HCT116 (cell line): ENCODE measurements around the gene RFX1. TPM values are rescaled to one million over a fixed set of nuclear protein-coding genes. Genes with fewer than 3 reads are reported as not detected.

Experiments
- ATAC-seq: fragments of 200-7000 bp; cut with Tn5 transposase; 2 replicates; pipeline ENCODE4 v1.9.1; 2020; ENCODE audit warnings: mild to moderate bottlenecking, moderate library complexity
- BruUV-seq: library from RNA; stranded (reverse); fragments of 400-500 nt; replicated peaks from 2 replicates; lab custom pipeline; 2021; lab: Mats Ljungman, UMichigan
- CTCF ChIA-PET: fragments of 300-600 bp; sonication (Branson Sonifier 250); formaldehyde crosslinking; loops from one replicate; lab custom pipeline; 2021; ENCODE audit warnings: antibody characterized with exemption; lab: Charles Lee
- POLR2A ChIA-PET: fragments of 300-600, 350-600 bp; sonication (Branson Sonifier 250); formaldehyde crosslinking; loops from one replicate; lab custom pipeline; 2021; ENCODE audit warnings: antibody characterized with exemption; lab: Charles Lee
- RAD21 ChIA-PET, 2 experiments: fragments of 300-600 bp; sonication (Branson Sonifier 250); formaldehyde crosslinking; loops; one replicate each; lab custom pipeline; 2023; ENCODE audit warnings: low total read pairs in 2 of 2; ENCODE audit not compliant: uncharacterized antibody in 2 of 2, unreplicated experiment in 2 of 2, low non-redundant PET in 1 of 2; lab: Charles Lee
- DNase-seq: peaks from one replicate; pipeline ENCODE4 v3.0.0-alpha.2; 2010; ENCODE audit warnings: low read depth, low spot score
- H2AFZ ChIP-seq: fragments of 200-600 bp; shearing (Covaris generic), sonication (generic); 2 replicates; pipeline ENCODE4 v1.6.1; 2017; ENCODE audit warnings: low read depth, mixed run types, mixed read lengths, antibody characterized with exemption, low read length; ENCODE audit not compliant: poor library complexity, severe bottlenecking
- H3K27ac ChIP-seq: 2 replicates; pipeline ENCODE4 v1.5.1; 2012; ENCODE audit warnings: low read depth, low read length
- H3K27me3 ChIP-seq: fragments of 200-600 bp; sonication (generic); 2 replicates; pipeline ENCODE4 v1.6.1; 2016; ENCODE audit warnings: mixed run types, low read length, mixed read lengths; ENCODE audit not compliant: insufficient read depth
- H3K36me3 ChIP-seq, 2 experiments: fragments of 200-500 bp in 1 of 2; fragments of 200-600 bp in 1 of 2; sonication (Bioruptor generic) in 1 of 2; sonication (generic) in 1 of 2; 2 replicates each; pipeline versions ENCODE4 v1.5.1 to v1.6.1; 2014 to 2016; ENCODE audit warnings: low read length in 2 of 2, inconsistent platforms in 1 of 2, mixed read lengths in 1 of 2, mixed run types in 1 of 2; ENCODE audit not compliant: insufficient read depth in 2 of 2, control insufficient read depth in 1 of 2
- H3K4me1 ChIP-seq, 2 experiments: fragments of 200-600 bp in 1 of 2; sonication (generic) in 1 of 2; 2 replicates each; pipeline versions ENCODE4 v1.5.1 to v1.6.1; 2012 to 2017; ENCODE audit warnings: low read length in 2 of 2, inconsistent platforms in 1 of 2, mild to moderate bottlenecking in 1 of 2, mixed read lengths in 1 of 2, mixed run types in 1 of 2, moderate library complexity in 1 of 2; ENCODE audit not compliant: insufficient read depth in 2 of 2, control insufficient read depth in 1 of 2
- H3K4me2 ChIP-seq: fragments of 200-600 bp; sonication (generic); 2 replicates; pipeline ENCODE4 v1.6.1; 2017; ENCODE audit warnings: mixed run types, low read length, mixed read lengths
- H3K4me3 ChIP-seq, 2 experiments: fragments of 200-600 bp in 1 of 2; sonication (generic) in 1 of 2; replicated peaks in 1 of 2; 2 replicates each; pipeline ENCODE4 v1.5.1; 2011 to 2016; ENCODE audit warnings: low read length in 2 of 2, control low read depth in 1 of 2, low read depth in 1 of 2, mild to moderate bottlenecking in 1 of 2, mixed read lengths in 1 of 2, mixed run types in 1 of 2
- H3K79me2 ChIP-seq: fragments of 200-600 bp; sonication (generic); 2 replicates; pipeline ENCODE4 v1.6.1; 2017; ENCODE audit warnings: mild to moderate bottlenecking, mixed run types, low read length, moderate library complexity, mixed read lengths; ENCODE audit not compliant: insufficient read depth
- H3K9ac ChIP-seq: fragments of 200-600 bp; sonication (generic); 2 replicates; pipeline ENCODE4 v1.6.1; 2016; ENCODE audit warnings: low read length, mixed read lengths
- H3K9me2 ChIP-seq: fragments of 200-600 bp; sonication (generic), shearing (Covaris generic); 2 replicates; pipeline ENCODE4 v1.6.1; 2017; ENCODE audit warnings: mixed run types, mild to moderate bottlenecking, moderate library complexity; ENCODE audit not compliant: insufficient read depth
- H3K9me3 ChIP-seq, 2 experiments: fragments of 200-500 bp in 1 of 2; fragments of 200-600 bp in 1 of 2; sonication (Bioruptor generic) in 1 of 2; sonication (generic) in 1 of 2; 2 replicates each; pipeline ENCODE4 v1.6.1; 2014 to 2017; ENCODE audit warnings: low read length in 2 of 2, mixed read lengths in 2 of 2, inconsistent platforms in 1 of 2, low read depth in 1 of 2, mild to moderate bottlenecking in 1 of 2, mixed run types in 1 of 2, moderate library complexity in 1 of 2; ENCODE audit not compliant: control insufficient read depth in 1 of 2, insufficient read depth in 1 of 2
- H4K20me1 ChIP-seq: fragments of 200-600 bp; sonication (generic), shearing (Covaris generic); 2 replicates; pipeline ENCODE4 v1.6.1; 2017; ENCODE audit warnings: mixed run types, mild to moderate bottlenecking, moderate library complexity; ENCODE audit not compliant: insufficient read depth
- CEBPB ChIP-seq: IDR thresholded peaks from 2 replicates; pipeline ENCODE4 v1.6.1; 2012; ENCODE audit warnings: low read depth
- ELF1 ChIP-seq: IDR thresholded peaks from 2 replicates; pipeline ENCODE4 v1.6.1; 2012; ENCODE audit warnings: low read depth, borderline replicate concordance
- EZH2 ChIP-seq: fragments of 200-600 bp; sonication (generic); IDR thresholded peaks from 2 replicates; pipeline ENCODE4 v1.6.1; 2017; ENCODE audit warnings: antibody characterized with exemption, mixed run types
- JUND ChIP-seq: IDR thresholded peaks from 2 replicates; pipeline ENCODE4 v1.6.1; 2012
- SP1 ChIP-seq: IDR thresholded peaks from 2 replicates; pipeline ENCODE4 v1.6.1; 2012; ENCODE audit warnings: low read depth
- TCF7L2 ChIP-seq: IDR thresholded peaks from 2 replicates; pipeline ENCODE4 v1.7.0; 2011; ENCODE audit warnings: borderline replicate concordance, inconsistent platforms; ENCODE audit not compliant: insufficient read depth, insufficient read length; ENCODE audit errors: extremely low read depth
- intact Hi-C: fragments of 100-400 bp; cut with micrococcal nuclease; formaldehyde crosslinking; loops from 2 replicates; pipeline ENCODE4 v1.10.0; 2022
- total RNA-seq: library from RNA; stranded (reverse); gene quantifications from one replicate; pipeline ENCODE4 v1.2.1, GENCODE V29; 2021; ENCODE audit not compliant: unreplicated experiment
- TF ChIP-seq, protein P1 (sequence below): IDR thresholded peaks from 2 replicates; pipeline ENCODE4 v1.6.1; 2011; ENCODE audit warnings: mild to moderate bottlenecking, low read length, moderate library complexity; ENCODE audit not compliant: insufficient replicate concordance; ENCODE audit errors: extremely low read depth
- TF ChIP-seq, protein P2 (sequence below), 3 experiments: fragments of 200-600 bp in 1 of 3; sonication (generic) in 1 of 3; IDR thresholded peaks in 2 of 3; conservative IDR thresholded peaks in 1 of 3; 2 replicates each; pipeline ENCODE4 v1.5.1; 2012 to 2017; ENCODE audit warnings: low read depth in 2 of 3, low read length in 2 of 3, antibody characterized with exemption in 1 of 3, borderline replicate concordance in 1 of 3, control low read depth in 1 of 3, mild to moderate bottlenecking in 1 of 3, mixed read lengths in 1 of 3, mixed run types in 1 of 3, moderate library complexity in 1 of 3; ENCODE audit not compliant: insufficient read depth in 1 of 3

Gene RFX1
- total RNA-seq, 1 experiment from 2014 or later: 16.3 TPM

DNA sequence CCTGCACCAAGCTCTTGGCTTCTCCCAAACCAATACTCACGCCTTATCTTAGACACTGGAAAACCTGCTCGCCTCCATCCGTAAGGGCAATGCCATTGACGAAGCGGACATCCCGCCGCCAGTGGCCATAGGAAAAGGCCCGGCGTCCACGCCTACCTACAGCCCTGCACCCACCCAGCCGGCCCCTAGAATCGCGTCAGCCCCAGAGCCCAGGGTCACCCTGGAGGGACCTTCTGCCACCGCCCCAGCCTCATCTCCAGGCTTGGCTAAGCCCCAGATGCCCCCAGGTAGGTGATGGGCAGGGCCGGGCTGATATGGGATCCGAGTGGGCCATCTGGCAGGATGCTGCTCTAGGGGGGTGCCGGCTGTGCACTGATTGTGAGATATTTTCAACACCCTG, 92.8 kb downstream of the RFX1 start:
- Histone ChIP-seq H3K4me1 (no peaks in the 10 kb centered on the region), H3K4me2 (no peak overlapping the region), H3K9me3 (no peaks in the 10 kb centered on the region), H2AFZ (no peak overlapping the region), H3K79me2 (no peaks in the 10 kb centered on the region), H3K9ac (no peak overlapping the region), H3K9me2 (no peaks in the 10 kb centered on the region), H4K20me1 (no peaks in the 10 kb centered on the region), H3K36me3 (peaks cover 4 to 13% of the 10 kb centered on the region in 2 experiments; a peak in 3 of 4 replicates), H3K27me3 (no peaks in the 10 kb centered on the region), H3K4me3 (no peak overlapping the region), H3K27ac (no peak overlapping the region)
- no peak for DNase-seq
- POLR2A ChIA-PET: interaction anchor here (1.2 kb wide), 1 partner anchor 64 kb away, joined by 4 read pairs; no protein-coding TSS in a partner anchor
- intact Hi-C loops: no loop called here
- no TSS peak for BruUV-seq
- RAD21 ChIA-PET: no interaction called here
- TF ChIP-seq ELF1 (no peak), TCF7L2 (no peak), CEBPB (no peak), EZH2 (no peak), SP1 (no peak), JUND (no peak)
- TF ChIP-seq, protein P1, sequence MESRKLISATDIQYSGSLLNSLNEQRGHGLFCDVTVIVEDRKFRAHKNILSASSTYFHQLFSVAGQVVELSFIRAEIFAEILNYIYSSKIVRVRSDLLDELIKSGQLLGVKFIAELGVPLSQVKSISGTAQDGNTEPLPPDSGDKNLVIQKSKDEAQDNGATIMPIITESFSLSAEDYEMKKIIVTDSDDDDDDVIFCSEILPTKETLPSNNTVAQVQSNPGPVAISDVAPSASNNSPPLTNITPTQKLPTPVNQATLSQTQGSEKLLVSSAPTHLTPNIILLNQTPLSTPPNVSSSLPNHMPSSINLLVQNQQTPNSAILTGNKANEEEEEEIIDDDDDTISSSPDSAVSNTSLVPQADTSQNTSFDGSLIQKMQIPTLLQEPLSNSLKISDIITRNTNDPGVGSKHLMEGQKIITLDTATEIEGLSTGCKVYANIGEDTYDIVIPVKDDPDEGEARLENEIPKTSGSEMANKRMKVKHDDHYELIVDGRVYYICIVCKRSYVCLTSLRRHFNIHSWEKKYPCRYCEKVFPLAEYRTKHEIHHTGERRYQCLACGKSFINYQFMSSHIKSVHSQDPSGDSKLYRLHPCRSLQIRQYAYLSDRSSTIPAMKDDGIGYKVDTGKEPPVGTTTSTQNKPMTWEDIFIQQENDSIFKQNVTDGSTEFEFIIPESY: no peak
- TF ChIP-seq, protein P2, sequence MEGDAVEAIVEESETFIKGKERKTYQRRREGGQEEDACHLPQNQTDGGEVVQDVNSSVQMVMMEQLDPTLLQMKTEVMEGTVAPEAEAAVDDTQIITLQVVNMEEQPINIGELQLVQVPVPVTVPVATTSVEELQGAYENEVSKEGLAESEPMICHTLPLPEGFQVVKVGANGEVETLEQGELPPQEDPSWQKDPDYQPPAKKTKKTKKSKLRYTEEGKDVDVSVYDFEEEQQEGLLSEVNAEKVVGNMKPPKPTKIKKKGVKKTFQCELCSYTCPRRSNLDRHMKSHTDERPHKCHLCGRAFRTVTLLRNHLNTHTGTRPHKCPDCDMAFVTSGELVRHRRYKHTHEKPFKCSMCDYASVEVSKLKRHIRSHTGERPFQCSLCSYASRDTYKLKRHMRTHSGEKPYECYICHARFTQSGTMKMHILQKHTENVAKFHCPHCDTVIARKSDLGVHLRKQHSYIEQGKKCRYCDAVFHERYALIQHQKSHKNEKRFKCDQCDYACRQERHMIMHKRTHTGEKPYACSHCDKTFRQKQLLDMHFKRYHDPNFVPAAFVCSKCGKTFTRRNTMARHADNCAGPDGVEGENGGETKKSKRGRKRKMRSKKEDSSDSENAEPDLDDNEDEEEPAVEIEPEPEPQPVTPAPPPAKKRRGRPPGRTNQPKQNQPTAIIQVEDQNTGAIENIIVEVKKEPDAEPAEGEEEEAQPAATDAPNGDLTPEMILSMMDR (IDR thresholded peaks at IDR 0.05 in 2 of 3, conservative IDR thresholded peaks at IDR 0.05 in 1 of 3; ENCODE audit: borderline replicate concordance in 1 of 3, insufficient read depth in 1 of 3, low read depth in 2 of 3, low read length in 2 of 3): no peak
- CTCF ChIA-PET: no interaction called here
- no peak for ATAC-seq

Other genes with a start within 250 kb of the RFX1 start
- gene MRI1, start 241.8 kb downstream of the RFX1 start, total RNA-seq: 19.6 TPM
- 115 TPM for gene C19orf53, start 231.9 kb downstream of the RFX1 start, total RNA-seq
- 9.8 TPM for gene ZSWIM4, start 210.9 kb downstream of the RFX1 start, total RNA-seq
- not detected for gene NANOS3, start 129.2 kb downstream of the RFX1 start, total RNA-seq
- gene BRME1, start 100.2 kb downstream of the RFX1 start, total RNA-seq: 1.7 TPM
- gene CC2D1A, start 100.1 kb downstream of the RFX1 start, total RNA-seq: 51.5 TPM
- 0.71 TPM for gene PODNL1, start 67.9 kb downstream of the RFX1 start, total RNA-seq
- gene DCAF15, start 53.8 kb downstream of the RFX1 start, total RNA-seq: 46.2 TPM
- not detected for gene RLN3, start 21.8 kb upstream of the RFX1 start, total RNA-seq
- 18.3 TPM for gene IL27RA, start 25.4 kb upstream of the RFX1 start, total RNA-seq
- gene PALM3, start 55.8 kb upstream of the RFX1 start, total RNA-seq: 3.3 TPM
- gene MISP3, start 66.5 kb upstream of the RFX1 start, total RNA-seq: 5.2 TPM
- not detected for gene C19orf67, start 79.5 kb upstream of the RFX1 start, total RNA-seq
- 62.9 TPM for gene SAMD1, start 84.4 kb upstream of the RFX1 start, total RNA-seq
- 95.7 TPM for gene PRKACA, start 111.4 kb upstream of the RFX1 start, total RNA-seq
- 78.1 TPM for gene ASF1B, start 130.3 kb upstream of the RFX1 start, total RNA-seq
- gene ADGRL1, start 199.8 kb upstream of the RFX1 start, total RNA-seq: 88.6 TPM